Heart left ventricle (tissue), 13 donors: ENCODE results near the gene ADCY5.

Source experiments
- POLR2A ChIP-seq, 2 donors: fragments of 450-650 bp; IDR thresholded peaks; one replicate each; pipeline ENCODE4 v1.6.1; 2017; ENCODE audit warnings: antibody characterized with exemption in 2 of 2, mild to moderate bottlenecking in 2 of 2, moderate library complexity in 2 of 2
- TF ChIP-seq, protein P1 (sequence below), 12 donors: fragments of 200-600 bp; sonication (generic) in 4 of 12; IDR thresholded peaks; one replicate each; pipeline versions ENCODE4 v1.5.0 to v1.8.0; 2018 to 2022; ENCODE audit warnings: antibody characterized with exemption in 12 of 12, mild to moderate bottlenecking in 5 of 12
- donor health status: ischemic (EF 13 %, LVEDD 7.1; RV severe dilation, severe dysfunction).
- donor health status: DM: no; HTN: yes; CAD: no.
- donor health status: DM: no; HTN: no; CAD: no.
- donor health status: ischemic (EF 25% LVEDD 6.9; RV normal size, moderate dysfunction).
- donor health status: ischemic (EF 25% LVEDD 5.7; RV mildly dilated, moderate dysfunction).
- donor health status: ischemic (EF 35%, LVEDD 5.7; RV mildly dilated, moderate dysfunction).
- donor health status: nonischemic (EF 11% LVEDD 7.7; RV severe dilation, severe dysfunction).
- donor health status: DM: yes; HTN: yes; CAD: no.
- donor health status: PGD.
- donor health status: ischemic (EF 29% LVEDD 5.4; RV normal size, mild dysfunction).
- donor health status: nonischemic (EF 23%, LVEDD 6.1; RV moderate dilation, normal function).

DNA sequence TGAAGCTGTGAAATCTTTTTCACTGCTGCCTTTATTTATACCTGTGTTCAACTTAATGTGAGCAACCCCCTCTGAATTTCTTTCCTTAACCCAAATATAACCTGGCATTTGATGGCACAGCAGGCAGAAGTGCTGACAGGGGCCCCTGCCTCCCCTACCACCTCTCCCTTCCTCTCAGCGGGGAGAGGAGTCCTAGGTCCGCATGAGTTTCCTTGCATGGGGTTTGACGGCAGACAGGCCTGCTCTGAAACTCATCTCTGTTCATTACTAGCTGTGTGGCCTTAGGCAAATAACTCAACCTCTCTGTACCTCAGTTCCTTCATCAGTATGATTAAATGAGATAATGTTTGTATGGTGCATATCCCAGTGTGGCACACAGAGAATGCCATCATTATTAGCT, 167.5 kb downstream of the ADCY5 start:
- TF ChIP-seq, protein P1, sequence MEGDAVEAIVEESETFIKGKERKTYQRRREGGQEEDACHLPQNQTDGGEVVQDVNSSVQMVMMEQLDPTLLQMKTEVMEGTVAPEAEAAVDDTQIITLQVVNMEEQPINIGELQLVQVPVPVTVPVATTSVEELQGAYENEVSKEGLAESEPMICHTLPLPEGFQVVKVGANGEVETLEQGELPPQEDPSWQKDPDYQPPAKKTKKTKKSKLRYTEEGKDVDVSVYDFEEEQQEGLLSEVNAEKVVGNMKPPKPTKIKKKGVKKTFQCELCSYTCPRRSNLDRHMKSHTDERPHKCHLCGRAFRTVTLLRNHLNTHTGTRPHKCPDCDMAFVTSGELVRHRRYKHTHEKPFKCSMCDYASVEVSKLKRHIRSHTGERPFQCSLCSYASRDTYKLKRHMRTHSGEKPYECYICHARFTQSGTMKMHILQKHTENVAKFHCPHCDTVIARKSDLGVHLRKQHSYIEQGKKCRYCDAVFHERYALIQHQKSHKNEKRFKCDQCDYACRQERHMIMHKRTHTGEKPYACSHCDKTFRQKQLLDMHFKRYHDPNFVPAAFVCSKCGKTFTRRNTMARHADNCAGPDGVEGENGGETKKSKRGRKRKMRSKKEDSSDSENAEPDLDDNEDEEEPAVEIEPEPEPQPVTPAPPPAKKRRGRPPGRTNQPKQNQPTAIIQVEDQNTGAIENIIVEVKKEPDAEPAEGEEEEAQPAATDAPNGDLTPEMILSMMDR (IDR thresholded peaks at IDR 0.05), result no peak
- no peak for TF ChIP-seq POLR2A (IDR thresholded peaks at IDR 0.05)
